GM18951 (cell line): ENCODE measurements around the gene MAGEB17.

ENCODE experiments used
- POLR2A ChIP-seq: IDR thresholded peaks from 4 replicates; pipeline ENCODE4 v1.6.1; 2011; ENCODE audit warnings: mild to moderate bottlenecking; ENCODE audit not compliant: insufficient read length, insufficient read depth; ENCODE audit errors: extremely low read depth
- in situ Hi-C: fragments of 300-500 bp; cut with MboI; formaldehyde crosslinking; loops from one replicate; pipeline ENCODE4 v1.12.0; 2022; ENCODE audit warnings: low sequenced_read_pairs, mixed read lengths, inconsistent platforms; ENCODE audit not compliant: unreplicated experiment

MAGEB17 gene

GRCh38 chrX:16167181-16167580, at the start of gene MAGEB17:
Gene MAGEB17 (plus strand): TSS chrX:16167481. CDS start chrX:16170383, 2,902 bp downstream.
- in situ Hi-C loops = no loop called here

DNA sequence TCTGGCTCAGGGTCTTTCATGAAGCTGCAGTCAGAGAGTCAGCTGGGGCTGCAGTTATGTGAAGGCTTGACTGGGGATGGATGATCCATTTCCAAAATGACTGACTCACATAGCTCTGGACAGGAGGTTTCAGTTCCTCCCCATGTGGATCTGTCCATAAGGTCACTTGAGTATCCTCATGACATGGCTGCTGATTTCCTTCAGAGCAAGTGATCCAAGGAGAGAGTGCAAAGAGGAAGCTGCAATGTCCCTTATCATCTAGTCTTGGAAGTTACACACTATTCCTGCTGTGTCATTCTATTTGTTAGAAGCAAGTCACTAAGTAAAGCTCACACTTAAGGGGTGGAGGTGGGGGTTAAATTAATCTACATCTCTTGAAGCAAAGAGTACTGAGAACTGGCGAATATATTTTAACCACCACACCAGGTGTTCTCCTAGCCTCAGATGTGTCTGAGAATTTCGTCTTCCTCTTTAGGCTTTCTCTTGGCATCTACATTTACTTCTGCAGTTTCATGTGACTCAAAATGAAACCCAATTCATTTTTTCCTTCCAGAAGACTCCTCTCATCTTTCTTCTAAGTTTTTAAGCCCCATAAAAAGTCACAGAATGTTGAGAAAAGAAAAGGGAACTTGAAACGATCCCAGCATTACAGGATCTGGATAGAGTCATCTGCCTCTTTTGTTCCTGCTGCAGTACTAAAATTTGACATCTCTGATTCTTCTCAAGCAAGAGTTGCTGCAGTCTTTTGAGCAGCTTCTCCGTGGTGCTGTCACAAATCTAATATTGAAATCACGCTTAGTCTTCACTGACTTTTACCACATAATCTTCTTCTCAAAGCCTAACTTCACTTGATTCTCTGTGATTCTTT, 47.7 kb upstream of the MAGEB17 start:
- in situ Hi-C loops = no loop called here
- no peak for TF ChIP-seq POLR2A

More at GRCh38 chrX:16167181-16167580, at the start of gene MAGEB17:
- no peak for TF ChIP-seq POLR2A

- in situ Hi-C loops = no loop called here
Observed at GRCh38 chrX:16120431-16120830, 46.9 kb upstream of the MAGEB17 start.

DNA sequence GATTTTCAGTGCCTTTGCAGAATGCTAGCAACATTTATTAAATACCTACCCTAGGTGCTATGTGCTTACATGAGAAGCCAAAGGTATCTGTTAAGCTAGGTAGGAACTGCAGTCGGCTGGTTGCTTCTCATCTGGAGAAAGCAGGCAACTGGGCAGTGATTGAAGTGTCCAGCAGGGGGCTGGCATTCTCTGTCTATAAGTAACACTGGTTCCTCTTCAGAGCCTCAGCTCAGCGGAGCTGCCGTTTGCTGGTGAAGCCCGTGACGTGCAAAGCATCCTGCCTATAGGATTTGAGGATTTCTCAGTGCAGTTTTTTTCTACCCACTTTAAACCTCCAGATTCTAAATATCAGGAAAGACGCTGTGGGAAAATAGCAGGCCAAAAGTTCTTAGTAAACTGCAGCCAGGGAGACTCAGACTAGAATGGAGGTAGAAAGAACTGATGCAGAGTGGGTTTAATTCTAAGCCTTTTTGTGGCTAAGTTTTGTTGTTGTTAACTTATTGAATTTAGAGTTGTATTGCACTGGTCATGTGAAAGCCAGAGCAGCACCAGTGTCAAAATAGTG, 44.0 kb upstream of the MAGEB17 start, which contains the start of gene GRPR:
Gene GRPR, plus strand, starts transcription at position 344 of the 565 bp plus-strand sequence. CDS start 389 bp downstream, outside the sequence.
- in situ Hi-C loops = no loop called here

More at GRCh38 chrX:16120431-16120830, 46.9 kb upstream of the MAGEB17 start:
- TF ChIP-seq POLR2A = no peak

GRCh38 chrX:16124201-16124600, 43.1 kb upstream of the MAGEB17 start:
- in situ Hi-C loops = no loop called here
- TF ChIP-seq POLR2A = no peak

More for the DNA sequence above, 44.0 kb upstream of the MAGEB17 start, which contains the start of gene GRPR:
- no peak for TF ChIP-seq POLR2A

DNA sequence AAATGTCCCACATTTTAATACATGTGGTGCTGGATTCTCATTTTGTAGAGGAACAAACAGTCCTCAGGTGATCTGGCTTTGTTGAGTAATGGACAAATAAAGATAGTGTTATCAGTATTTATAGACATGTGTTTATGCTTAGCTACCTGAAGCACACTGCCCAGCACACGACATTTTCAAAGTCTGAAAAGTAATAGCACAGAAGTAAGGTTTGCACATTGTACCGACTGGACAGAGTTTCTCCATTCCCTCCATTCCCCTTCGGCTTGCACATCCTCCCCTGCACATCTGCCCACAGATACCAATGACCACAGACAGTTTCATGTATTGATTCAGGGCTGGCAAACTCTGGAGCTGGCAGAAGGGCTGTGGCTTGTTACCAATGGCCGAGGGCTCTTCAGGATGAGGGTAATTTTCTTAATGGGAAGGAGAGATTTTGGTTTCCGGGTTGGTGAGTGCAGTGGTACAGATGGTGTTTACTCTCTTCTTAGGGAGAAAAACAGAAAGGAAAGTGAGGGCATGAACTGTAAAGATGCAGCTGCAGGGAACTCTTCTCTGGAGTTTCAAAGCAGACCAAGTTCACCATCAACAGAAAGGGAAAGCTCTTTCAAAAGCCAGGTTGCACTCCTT, 41.6 kb upstream of the MAGEB17 start:
- TF ChIP-seq POLR2A = no peak
- in situ Hi-C loops = no loop called here

GRCh38 chrX:16130707-16131106, 36.6 kb upstream of the MAGEB17 start:
- TF ChIP-seq POLR2A = no peak
- in situ Hi-C loops = no loop called here

DNA sequence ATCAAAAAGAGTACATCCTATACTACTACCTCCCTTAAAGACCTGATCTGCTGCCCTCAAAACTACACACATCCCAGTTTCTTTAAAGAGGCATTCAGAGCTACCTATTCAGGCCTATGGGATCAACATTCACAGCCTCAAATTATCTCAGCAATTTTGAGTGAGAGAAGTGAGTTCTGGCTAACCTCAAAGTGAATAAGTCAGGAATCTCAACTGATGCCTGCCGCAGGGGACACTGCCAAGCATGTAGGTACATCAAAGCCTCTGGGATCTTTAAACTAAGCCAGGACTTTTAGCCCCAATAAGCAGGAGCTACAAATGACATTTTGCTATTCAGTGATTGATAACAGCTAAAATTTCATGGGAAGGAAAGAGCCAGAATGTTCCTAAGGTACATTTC, 32.3 kb upstream of the MAGEB17 start:
- in situ Hi-C loops = no loop called here
- no peak for TF ChIP-seq POLR2A

- TF ChIP-seq POLR2A = no peak
- in situ Hi-C loops = no loop called here
Observed at GRCh38 chrX:16136080-16136479, 31.2 kb upstream of the MAGEB17 start.

GRCh38 chrX:16137416-16138107, 29.7 kb upstream of the MAGEB17 start:
- TF ChIP-seq POLR2A = no peak
- in situ Hi-C loops = no loop called here

DNA sequence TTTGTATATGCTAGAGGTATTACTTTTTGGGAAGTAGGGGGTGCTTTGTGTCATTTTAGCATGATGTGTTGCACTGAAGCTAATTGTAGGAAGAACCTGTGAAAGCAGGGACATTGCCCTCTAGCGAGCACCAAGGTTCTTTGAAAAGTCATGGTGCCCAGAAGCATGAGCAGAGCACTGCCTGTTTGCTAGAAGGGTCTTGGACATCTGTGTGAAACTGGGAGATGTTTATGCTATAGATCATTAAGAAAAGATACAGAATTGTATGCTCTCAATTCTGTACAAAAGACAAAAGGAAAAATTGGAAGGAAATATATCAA, 29.2 kb upstream of the MAGEB17 start:
- no peak for TF ChIP-seq POLR2A
- in situ Hi-C loops = no loop called here

DNA sequence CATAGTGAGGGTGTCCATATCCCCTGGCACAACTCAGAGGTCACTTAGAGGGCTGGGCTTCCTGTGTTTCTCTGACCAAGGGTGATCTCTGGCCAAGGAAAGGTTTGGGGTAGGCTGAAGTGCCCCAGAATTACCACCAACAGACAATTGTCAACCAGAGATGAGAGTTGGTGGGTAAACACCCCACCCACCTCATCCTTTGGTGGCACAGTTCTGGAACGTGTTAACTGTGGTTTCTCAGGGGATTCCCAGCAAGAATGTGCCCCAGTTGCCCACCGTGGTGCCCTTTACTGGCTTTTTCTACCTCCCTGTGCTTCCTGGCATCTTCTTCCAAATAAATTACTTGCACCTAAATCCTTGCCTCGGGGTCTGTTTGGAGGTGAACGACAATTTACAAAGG, 26.8 kb upstream of the MAGEB17 start:
- no peak for TF ChIP-seq POLR2A
- in situ Hi-C loops = no loop called here

GRCh38 chrX:16140983-16141382, 26.3 kb upstream of the MAGEB17 start:
- no peak for TF ChIP-seq POLR2A
- in situ Hi-C loops = no loop called here
